Measurements from ENCODE around the gene TLE5. TPM values are rescaled to one million over a fixed set of nuclear protein-coding genes. Genes with fewer than 3 reads are reported as not detected.

Gene TLE5
- total RNA-seq, 4 donors from 2014 or later: 449 to 1,111 (median 479) TPM

GRCh38 chr19:3026768-3027167, 35.5 kb downstream of the TLE5 start:
- H3K4me3 ChIP-seq: no peak overlapping the region
- peaks cover 0 to 4% of the 10 kb centered on the region in 2 donors for H3K27me3 ChIP-seq
- DNase-seq (ENCODE audit: low spot score in 2 of 2): no peak
- WGBS, 2 donors: 89 to 100% methylated on average over 1 of the region's 1 CpG
- no peaks in the 10 kb centered on the region for H3K9me3 ChIP-seq
- no peak for TF ChIP-seq POLR2A (IDR thresholded peaks at IDR 0.05)
- H3K27ac ChIP-seq: no peak overlapping the region
- peaks cover 0 to 43% (median 7%) of the 10 kb centered on the region in 4 donors for H3K4me1 ChIP-seq
- peaks cover 0 to 18% (median 0%) of the 10 kb centered on the region in 3 donors for H3K36me3 ChIP-seq

- WGBS, 2 donors: 83 to 84% methylated on average over 3 to 9 of the region's 9 CpGs
- H3K4me3 ChIP-seq: no peak overlapping the region
- peak overlapping the region in 3 of 4 donors; percentile 40 to 83 (median 61) for H3K27ac ChIP-seq
- no peaks in the 10 kb centered on the region for H3K9me3 ChIP-seq
- TF ChIP-seq EP300 (IDR thresholded peaks at IDR 0.05) (no peak), CTCF (IDR thresholded peaks at IDR 0.05) (no peak), POLR2A (IDR thresholded peaks at IDR 0.05) (no peak)
- no peak for DNase-seq (ENCODE audit: low spot score in 2 of 2)
- H3K27me3 ChIP-seq: peaks cover 0 to 4% of the 10 kb centered on the region in 2 donors
- peaks cover 0 to 18% (median 0%) of the 10 kb centered on the region in 3 donors for H3K36me3 ChIP-seq
- H3K4me1 ChIP-seq: peaks cover 0 to 50% (median 7%) of the 10 kb centered on the region in 4 donors
Observed at GRCh38 chr19:3025549-3025886, 36.8 kb downstream of the TLE5 start.

GRCh38 chr19:3024870-3025548, 37.3 kb downstream of the TLE5 start:
- Histone ChIP-seq H3K4me1 (peaks cover 0 to 52% (median 7%) of the 10 kb centered on the region in 4 donors), H3K9me3 (no peaks in the 10 kb centered on the region), H3K27ac (peak overlapping the region in 3 of 4 donors; percentile 40 to 83 (median 61)), H3K36me3 (peaks cover 0 to 18% (median 0%) of the 10 kb centered on the region in 3 donors), H3K4me3 (peak overlapping the region in 1 of 4 donors; percentile 18), H3K27me3 (peaks cover 0 to 4% of the 10 kb centered on the region in 2 donors)
- TF ChIP-seq EP300 (IDR thresholded peaks at IDR 0.05) (no peak), POLR2A (IDR thresholded peaks at IDR 0.05) (no peak), CTCF (IDR thresholded peaks at IDR 0.05) (no peak)
- 51 to 66% methylated on average over 19 to 27 of the region's 30 CpGs for WGBS, 2 donors
- DNase-seq (ENCODE audit: low spot score in 2 of 2): no peak

GRCh38 chr19:3024509-3024869, 37.8 kb downstream of the TLE5 start:
- peaks cover 0 to 52% (median 5%) of the 10 kb centered on the region in 4 donors for H3K4me1 ChIP-seq
- 67 to 74% methylated on average over 5 of the region's 5 CpGs for WGBS, 2 donors
- H3K9me3 ChIP-seq: no peaks in the 10 kb centered on the region
- H3K36me3 ChIP-seq: peaks cover 0 to 18% (median 0%) of the 10 kb centered on the region in 3 donors
- no peak for DNase-seq (ENCODE audit: low spot score in 2 of 2)
- peak overlapping the region in 2 of 4 donors; percentile 61 to 83 for H3K27ac ChIP-seq
- peak overlapping the region in 1 of 4 donors; percentile 18 for H3K4me3 ChIP-seq
- H3K27me3 ChIP-seq: peaks cover 0 to 4% of the 10 kb centered on the region in 2 donors
- no peak for TF ChIP-seq EP300 (IDR thresholded peaks at IDR 0.05)
- no peak for TF ChIP-seq POLR2A (IDR thresholded peaks at IDR 0.05)
- no peak for TF ChIP-seq CTCF (IDR thresholded peaks at IDR 0.05)

- Histone ChIP-seq H3K27me3 (no peaks in the 10 kb centered on the region), H3K4me1 (peaks cover 0 to 32% (median 4%) of the 10 kb centered on the region in 4 donors), H3K4me3 (no peak overlapping the region), H3K9me3 (no peaks in the 10 kb centered on the region), H3K27ac (peak overlapping the region in 3 of 4 donors; percentile 68 to 84 (median 83)), H3K36me3 (peaks cover 0 to 29% (median 0%) of the 10 kb centered on the region in 3 donors)
- WGBS, 2 donors: 33 to 50% methylated on average over 18 of the region's 18 CpGs
- TF ChIP-seq POLR2A (IDR thresholded peaks at IDR 0.05) (peak in 1 of 2 donors; percentile 38), CTCF (IDR thresholded peaks at IDR 0.05) (no peak), EP300 (IDR thresholded peaks at IDR 0.05) (peak; percentile 50 to 81)
- no peak for DNase-seq (ENCODE audit: low spot score in 2 of 2)
Observed at GRCh38 chr19:3020321-3020960, 41.9 kb downstream of the TLE5 start.

Data from tibial nerve (tissue), 4 donors.